Non-pigmented ciliary epithelial cell (primary cell): ENCODE results near the gene MYO1C.

ENCODE experiments used
- DNase-seq: peaks from one replicate; pipeline ENCODE4 v3.0.0-alpha.2; 2010; ENCODE audit warnings: low read depth

MYO1C gene

DNA sequence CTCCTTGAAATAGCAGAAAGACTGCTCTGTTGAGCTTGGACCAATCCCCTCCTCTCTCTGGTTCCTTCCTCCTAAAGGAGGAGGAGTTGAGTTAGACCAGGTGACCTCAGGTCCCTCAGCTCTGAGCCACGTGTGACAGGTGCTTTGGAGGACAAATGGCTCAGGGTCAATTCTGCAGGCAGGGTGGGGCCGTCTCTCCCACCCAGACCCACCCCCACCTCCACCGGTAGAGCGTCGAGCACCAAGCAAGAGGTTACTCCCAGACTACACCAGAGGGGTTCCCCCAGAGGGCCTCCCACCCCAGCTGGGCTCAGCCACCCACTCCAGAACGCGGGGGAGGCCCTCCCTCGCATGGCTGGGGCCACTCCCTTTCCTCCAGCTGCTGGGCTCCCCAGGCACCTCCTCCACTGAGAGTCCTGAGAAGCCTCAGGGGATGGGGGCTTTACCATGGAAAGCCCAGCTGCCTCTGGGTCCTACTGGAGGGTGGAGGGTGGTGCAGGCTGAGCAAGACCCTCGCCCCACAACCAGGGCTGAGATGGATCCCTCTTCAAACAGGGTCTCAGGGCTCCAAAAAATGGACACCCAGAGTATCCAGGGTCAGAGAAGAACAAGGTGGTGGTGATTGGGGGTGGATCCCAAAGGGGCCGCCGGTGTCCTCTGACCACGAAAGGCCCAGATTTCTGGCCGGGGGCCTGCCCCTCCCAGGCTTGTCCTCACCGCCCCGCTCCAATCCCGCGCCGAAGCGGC, 7.6 kb downstream of the MYO1C start:
- no peak for DNase-seq

DNA sequence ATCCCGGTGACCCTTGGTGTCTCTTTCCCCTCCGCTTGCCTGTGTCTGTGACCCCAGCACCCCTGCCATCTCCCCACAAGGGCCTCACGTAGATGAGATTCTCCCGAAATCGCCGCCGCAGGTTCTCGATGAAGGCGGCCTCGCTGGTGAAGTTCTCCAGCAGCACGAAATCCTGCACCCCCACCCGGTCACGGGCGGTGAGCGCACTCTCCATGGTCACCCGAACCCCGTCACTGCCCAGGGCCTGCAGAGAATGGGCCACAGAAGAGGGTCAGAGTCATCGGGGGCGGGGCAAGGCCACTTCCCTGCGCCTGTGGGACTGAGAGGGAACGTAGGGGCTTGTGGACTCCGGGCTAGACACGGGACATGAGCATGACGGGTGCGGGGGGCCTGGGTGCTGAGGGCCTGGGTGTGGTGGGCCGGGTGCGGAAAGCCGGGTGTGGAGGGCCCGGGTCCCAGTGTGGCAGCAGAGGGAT, 8.4 kb downstream of the MYO1C start:
- DNase-seq, result no peak

DNA sequence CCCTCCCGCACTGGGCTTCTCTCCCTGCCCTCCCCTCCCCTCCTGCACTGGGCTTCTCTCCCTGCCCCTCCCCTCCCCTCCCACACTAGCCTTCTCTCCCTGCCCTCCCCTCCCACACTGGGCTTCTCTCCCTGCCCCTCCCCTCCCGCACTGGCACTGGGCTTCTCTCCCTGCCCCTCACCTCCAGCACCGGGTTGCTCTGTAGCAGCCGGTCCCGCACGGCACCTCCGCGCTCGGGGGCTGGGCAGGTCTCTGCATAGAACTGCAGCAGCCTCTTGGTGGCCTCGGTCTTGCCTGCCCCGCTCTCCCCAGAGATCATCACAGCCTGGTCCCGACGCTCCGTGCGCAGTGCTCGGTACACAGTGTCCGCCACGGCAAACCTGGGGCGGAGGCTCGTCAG, 9.8 kb downstream of the MYO1C start:
- DNase-seq, result no peak

DNA sequence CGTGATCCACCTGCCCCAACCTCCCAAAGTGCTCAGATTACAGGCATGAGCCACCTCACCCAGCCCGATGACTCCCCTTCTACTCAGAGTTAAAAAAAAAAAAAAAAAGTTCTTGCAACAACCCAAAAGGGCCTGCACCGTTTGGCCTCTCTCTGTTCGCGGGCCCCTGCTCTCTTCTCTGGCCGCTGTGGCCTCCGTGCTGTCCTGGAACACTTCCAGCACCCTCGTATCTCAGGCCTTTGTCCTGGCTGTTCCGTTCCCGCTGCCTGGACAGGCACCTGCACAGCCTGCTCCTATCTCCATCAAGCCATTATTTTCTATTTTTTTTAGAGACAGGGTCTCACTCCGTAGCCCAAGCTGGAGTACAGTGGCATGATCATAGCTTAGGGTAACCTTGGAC, 10.8 kb downstream of the MYO1C start:
- DNase-seq, result no peak

DNA sequence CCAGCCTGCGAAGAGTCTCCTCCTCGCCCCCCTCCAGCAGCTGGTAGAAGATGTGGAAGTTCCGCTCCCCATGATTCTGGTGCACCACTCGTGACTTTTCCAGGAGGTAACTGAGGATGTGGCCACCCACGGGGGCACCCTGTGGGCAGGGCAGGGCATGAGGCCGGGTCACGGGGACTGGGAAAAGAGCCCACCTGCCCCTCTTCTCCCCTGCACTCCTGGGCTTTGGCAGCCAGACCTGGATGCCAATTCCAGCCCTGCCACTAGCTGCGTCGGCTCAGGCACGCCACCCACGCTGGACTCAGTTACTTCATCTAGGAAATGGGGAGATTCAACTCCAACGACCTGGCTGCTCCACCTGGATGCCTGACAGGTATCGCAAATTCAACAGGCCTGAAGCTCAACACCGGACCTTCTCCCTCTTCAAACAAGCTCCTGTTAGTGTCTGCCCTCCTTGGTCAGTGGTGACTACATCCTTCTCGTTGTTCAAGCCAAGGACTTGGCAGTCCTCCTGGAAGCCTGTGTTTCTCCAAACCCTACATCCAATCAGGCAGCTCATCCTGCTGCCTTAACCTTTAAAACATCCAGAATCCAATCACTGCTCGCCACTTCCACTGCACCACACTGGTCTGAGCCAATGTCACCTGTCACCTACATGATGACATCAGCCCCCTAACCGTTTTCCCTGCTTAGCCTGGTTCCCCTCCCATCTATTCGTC, 11.6 kb downstream of the MYO1C start:
- DNase-seq, result no peak

DNA sequence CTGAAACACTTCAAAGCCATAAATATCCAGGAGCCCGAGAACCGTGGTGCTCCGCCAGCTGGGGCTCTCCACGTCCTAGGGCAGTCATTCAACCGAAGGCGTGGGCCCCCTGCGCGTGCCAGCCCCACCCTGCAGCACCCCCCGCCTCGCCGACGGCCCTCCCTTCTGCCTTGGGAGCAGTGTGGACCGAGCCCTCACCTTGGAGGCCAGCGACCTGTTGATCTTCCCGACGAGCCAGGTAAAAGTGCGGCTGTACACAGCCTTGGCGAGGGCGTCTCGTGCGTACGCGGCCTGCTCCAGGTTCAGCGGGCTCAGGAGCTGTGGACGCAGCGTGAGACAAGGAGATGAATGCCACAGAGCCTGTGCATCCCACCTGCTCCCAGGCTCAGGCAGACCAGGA, 14.1 kb downstream of the MYO1C start:
- no peak for DNase-seq

DNA sequence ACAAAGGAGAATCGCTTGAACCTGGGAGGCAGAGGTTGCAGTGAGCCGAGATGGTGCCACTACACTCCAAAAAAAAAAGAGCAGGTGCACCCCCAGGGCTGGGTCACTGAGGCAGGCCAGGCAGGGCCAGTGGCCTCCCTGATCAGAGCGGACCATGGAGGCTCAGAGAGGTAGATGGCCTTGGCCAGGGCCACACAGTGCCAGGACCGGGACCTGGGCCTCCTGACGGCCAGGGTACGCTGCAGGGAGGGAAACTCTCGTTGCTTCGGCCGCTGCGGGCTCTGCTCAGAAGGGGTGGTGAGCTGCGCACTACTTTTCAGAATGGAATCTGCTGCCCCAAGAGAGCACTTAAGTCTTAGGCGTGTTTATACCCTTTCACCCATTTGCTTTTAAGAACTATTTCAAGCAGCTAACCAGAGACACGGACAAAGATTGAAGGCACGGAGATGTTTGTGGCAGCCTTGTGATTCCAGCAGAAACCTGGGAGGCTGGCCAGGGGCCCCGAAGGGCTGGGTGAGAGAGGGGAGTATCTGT, 17.1 kb downstream of the MYO1C start:
- no peak for DNase-seq

DNA sequence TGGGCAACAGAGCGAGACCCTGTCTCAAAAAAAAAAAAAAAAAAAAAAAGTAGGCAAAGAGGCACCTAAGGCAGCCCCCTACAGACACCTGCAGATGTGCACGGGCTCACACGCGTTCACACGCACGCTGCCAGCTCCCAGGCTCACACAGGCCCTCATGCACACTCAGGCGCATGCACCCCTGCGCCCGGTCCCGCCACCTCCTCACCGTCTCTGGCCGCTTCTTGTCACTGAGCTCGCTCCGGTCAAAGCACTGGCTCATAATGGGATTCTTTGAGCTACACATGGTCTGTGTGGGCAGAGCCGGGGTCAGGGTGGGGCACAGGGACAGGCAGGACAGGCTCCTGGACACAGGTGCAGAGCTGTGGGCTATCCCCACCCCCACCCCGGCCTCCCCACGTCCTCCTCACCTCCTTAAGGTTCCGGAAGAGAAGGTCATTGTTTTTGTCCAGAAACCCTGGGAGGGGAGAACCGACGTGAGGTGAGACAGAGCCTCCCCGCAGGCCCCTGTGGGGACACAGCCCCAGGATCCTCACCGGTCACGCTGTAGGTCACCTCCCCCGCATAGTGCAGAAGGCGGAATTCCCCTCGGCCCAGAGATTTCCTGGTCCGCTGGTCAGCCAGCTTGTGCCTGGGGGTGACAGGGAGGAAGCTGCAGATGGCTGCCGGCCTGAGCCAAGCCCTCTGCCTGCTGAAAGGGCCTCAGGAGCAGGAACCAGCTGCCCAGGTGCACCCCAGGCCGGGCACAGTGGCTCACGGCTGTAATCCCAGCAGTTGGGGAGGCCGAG, 17.9 kb downstream of the MYO1C start:
- no peak for DNase-seq

DNA sequence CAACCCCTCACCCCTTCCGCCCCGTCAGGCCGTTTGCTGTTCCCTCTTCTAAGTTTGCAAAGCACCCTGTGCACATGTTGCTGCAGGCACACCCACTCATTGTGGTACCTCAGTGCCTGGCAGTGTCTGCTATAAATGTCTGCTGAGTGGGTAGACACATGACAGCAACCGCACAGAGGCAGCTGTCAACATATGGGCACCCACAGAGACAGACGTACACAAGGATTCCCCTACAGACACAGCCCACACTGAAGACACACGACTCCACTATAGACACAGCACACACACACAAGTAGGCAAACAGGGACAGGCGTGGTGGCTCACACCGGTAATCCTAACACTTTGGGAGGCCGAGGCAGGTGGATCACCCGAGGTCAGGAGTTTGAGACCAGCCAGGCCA, 18.6 kb downstream of the MYO1C start:
- DNase-seq, result no peak

DNA sequence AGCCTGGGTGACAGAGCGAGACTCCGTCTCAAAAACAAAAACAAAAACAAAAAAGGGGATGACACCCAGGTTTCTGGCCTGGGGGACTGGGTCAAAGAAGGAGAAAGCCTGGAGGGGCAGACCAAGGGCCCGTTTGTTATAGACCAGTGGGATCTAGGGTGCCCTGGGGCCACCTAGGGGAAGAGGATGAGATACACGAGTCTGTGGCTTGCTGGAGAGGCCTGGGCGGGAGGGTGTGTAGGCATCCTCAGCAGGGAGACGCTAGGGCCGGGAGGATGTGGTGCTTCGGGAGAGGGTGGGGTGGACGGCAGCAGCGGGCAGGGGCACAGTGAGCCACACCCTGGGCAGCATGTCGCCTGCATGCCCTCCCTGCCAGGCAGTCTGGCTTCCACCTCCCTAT, 19.3 kb downstream of the MYO1C start:
- no peak for DNase-seq

DNA sequence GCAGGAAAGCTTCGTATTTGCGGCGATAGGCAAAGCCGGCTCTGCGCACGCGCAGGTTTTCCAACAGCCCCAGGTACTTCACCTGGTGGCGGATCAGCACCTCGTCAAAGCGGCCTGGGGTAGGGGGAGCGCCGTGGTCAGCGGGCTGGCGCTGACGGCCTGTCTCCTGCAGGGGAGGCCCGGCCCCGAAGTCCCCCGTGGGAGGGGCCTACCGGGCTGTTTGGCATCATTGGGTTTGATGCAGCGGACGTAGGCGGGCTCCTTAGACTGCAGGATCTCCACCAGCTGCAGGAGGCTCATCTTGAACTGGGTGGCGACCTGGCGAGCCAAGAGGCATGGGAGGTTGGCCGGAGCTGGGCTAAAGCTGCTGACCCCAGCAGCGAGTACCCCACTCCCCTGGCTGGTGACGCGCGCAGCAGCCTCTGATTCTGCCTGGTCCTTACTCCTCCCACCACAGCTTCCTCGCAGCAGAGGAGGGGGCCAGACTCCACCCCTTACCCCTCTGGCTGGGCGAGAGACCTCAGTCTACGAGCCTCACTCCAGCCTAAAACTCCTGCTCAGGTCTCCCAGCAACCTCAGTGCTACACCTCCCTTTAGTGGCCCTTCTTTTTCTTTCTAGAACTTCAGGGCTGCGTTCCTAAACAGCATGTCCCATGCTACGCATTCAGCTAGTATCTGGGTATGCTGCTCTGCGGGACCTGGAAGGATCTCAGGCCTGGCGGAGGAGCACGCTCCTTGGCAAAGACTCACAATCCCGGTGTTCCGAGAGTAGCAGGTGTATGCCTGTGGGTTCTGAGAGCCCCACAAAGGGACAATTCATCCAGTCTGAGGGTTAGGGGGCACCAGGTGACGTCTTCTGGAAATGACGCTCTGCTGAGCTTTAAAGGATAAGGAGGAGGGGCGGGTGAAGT, 20.3 kb downstream of the MYO1C start:
- no peak for DNase-seq

DNA sequence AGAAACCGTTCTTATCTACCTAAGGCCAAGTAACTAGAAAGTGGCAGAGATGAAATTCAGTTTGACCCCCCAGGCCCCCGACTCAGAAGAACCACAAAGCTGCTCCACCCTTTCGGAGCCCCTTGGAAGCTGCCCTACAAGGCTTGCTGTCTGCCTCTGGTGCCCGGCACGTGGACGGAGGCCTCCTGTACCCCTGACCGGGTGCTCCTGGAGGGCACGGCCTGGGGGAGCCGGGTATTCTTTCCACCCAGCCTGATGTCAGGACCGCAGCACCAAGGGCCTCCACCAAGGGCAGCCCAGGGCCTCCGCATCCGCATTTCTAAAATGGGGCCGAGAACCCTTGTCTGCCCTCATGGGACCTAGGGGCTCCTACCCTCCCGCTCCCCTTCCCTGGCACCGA, 21.0 kb downstream of the MYO1C start:
- no peak for DNase-seq

DNA sequence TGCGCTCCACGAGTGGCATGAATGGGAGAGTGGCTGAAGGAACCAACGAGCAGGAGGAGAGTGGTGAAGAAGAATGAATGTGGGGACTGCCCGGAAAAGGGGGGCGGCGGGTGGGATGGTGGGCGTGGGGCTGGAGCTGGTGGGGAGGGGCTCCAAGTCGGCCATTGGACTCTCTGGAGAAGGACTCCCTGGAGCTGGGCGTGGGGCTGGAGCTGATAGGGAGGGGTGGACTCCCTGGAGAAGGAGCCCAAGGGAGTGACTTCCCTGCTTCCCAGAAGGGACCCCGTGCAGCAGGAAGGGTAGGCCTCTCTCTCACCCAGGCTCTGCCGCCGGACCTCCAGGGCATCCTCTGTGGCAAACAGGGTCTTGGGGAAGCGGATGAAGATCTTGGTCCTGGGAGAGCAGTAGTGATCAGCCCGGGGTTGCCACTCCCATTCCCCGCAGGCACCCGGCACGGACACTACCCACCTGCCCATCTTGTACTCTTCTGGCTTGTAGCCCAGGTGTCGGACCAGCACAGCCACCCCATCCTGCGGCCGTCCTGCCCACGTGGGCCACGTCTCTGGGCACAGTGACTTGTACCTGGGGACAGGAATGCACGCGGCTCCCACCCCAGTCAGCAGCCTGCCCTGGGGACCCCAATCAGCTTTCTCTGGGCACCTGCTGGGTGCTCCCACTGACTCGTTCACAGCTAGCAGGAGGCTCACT, 21.6 kb downstream of the MYO1C start:
- no peak for DNase-seq

DNA sequence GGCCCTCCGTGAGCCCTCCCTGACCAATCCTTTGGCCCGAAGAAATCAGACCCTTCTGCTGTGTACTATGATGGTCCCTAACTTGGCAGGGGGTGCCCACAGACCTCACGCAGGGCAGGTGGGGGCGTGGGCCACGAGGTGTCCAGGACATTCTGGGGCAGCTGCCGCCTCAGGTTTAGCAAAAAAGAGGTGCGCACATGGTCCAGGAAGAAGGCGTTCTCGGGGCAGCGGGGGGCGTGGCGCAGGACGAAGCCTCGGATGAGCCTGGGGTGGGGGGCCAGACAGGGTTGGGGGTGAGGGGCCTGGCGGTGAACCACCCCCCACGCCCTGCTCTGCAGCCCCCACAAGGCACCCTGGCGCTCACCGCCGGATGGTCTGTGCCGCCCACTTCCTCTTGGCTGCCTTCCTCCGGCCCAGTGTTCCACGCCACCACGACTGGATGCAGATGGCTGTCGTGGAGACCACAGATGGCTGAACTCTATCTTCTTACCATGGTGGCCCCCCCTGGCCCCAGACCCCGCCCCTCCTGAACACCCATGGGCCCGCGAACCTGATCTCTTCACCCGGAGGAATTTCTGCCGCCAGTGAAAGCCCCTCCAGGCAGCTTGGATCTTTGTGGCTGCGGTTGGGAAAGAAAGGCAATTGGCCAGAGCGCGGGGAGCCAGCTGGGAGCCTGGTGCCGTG, 22.3 kb downstream of the MYO1C start:
- no peak for DNase-seq

DNA sequence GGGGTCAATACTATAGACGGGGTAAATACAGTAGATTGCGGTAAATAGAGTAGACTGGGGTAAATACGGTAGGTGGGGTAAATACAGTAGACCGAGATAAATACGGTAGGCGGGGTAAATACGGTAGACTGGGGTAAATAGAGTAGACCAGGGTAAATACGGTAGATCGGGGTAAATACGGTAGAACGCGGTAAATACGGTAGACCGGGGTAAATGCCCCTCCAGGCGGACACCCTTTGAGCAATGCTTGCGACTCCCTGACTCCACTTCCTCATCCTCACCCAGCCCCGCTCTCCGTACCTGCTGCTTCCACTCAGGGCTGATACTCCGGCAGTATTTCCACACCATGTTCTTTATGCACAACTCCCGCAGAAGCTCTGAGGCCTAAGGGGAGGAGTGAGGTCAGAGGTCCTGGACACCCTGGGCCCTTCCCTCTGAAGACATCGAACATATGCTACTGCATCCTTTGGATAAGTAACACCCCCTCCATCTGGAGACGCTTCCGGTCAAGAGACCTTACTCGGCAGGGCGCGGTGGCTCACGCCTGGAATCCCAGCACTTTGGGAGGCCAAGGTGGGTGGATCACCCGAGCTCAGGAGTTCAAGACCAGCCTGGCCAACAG, 23.1 kb downstream of the MYO1C start:
- no peak for DNase-seq

DNA sequence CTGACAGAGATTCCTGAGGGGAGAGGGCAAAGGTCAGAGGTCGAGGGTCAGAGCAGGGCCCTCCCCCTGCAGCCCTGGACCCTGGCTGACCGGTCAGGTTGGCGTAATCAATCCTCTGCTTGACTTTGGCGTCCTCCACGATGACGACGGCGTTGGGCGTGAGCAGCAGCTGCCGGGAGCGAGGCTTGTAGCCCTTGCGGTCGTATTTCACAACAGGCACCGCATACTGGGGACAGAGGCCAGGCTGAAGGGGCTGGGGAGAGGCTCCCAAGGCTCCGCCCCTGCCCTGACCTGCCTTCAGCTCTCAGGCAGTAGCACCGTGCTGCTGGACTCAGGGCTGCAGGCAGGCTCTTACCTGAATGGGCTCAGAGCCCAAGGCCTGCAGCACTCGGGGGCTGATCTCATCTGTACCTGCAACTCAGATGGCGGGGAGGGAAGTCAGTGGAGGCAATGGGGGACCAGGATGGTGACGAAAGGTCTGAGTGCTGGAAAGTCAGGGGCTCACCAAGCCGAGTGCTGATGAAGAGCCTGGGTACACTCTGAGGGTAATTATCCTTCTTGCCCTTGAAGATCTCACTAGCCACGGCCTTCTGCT, 24.5 kb downstream of the MYO1C start:
- no peak for DNase-seq

DNA sequence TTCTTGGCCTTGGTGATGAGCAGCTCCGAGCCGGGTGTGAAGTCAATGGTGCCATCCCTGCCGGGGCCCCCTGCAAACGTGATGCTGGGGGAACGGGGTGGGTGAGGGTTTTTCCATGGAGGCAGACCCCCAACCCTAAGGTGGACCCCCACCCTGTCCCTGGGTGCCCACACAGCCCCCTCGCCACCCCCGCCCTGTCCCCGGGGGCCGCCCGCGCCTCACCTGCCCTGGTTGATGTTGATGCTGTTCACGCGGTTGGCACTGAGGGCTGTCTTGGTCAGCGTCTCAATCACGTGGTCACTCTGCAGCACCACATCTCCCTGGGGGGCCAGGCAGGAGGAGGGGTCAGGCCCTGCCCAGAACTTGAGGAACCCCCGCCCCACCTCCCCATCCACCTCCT, 25.2 kb downstream of the MYO1C start:
- DNase-seq, result no peak

DNA sequence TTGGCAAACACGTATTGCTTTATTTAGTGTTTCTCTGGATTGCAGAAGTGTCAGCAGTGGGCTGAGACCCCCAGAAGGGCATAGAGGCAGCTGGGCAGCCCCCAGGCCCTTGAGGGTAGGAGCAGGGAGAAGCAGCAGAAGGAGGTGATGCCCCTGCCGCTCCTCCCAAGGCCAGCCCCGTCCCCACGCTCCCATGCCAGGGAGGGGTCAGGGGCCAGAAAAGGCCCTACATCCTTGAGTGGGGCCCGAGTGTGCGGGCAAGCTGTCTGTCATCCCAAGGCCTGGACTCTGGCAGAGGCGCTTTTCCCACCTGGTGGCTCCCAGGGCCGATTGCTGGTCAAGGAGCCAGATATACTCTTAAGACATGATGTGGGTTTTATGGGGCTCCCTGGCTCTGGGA, 28.3 kb downstream of the MYO1C start:
- DNase-seq, result no peak
